HepG2 (cell line): Measurements from ENCODE around the gene TRIM31. TPM values are rescaled to one million over a fixed set of nuclear protein-coding genes. Genes with fewer than 3 reads are reported as not detected.

Source experiments
- ARID2 ChIP-seq: sonication (generic); formaldehyde crosslinking; IDR thresholded peaks from 2 replicates; pipeline ENCODE4 v1.8.1; 2022; ENCODE audit warnings: mild to moderate bottlenecking, missing genetic modification reagents, borderline replicate concordance
- CEBPG ChIP-seq: IDR thresholded peaks from 2 replicates; pipeline ENCODE4 v1.6.1; 2016
- ESRRA ChIP-seq: sonication (generic); formaldehyde crosslinking; IDR thresholded peaks from 2 replicates; pipeline ENCODE4 v1.5.1; 2020; ENCODE audit warnings: mild to moderate bottlenecking, low read depth, missing genetic modification reagents
- GATAD2A ChIP-seq: IDR thresholded peaks from 2 replicates; pipeline ENCODE4 v1.6.1; 2016
- IRF2 ChIP-seq: IDR thresholded peaks from 2 replicates; pipeline ENCODE4 v1.6.1; 2018; ENCODE audit warnings: missing genetic modification reagents, missing compliant biosample characterization
- MXD4 ChIP-seq: IDR thresholded peaks from 2 replicates; pipeline ENCODE4 v1.6.1; 2016; ENCODE audit warnings: mild to moderate bottlenecking, missing biosample characterization, missing genetic modification reagents
- SCMH1 ChIP-seq: sonication (generic); formaldehyde crosslinking; IDR thresholded peaks from 2 replicates; pipeline ENCODE4 v1.9.0; 2021; ENCODE audit warnings: missing genetic modification reagents, mild to moderate bottlenecking, borderline replicate concordance
- YY1 ChIP-seq: IDR thresholded peaks from 2 replicates; pipeline ENCODE4 v1.6.1; 2011; ENCODE audit warnings: low read length, low read depth, moderate library complexity, mild to moderate bottlenecking; ENCODE audit not compliant: insufficient read depth, insufficient replicate concordance
- ZNF124 ChIP-seq: sonication (generic); formaldehyde crosslinking; IDR thresholded peaks from 2 replicates; pipeline ENCODE4 v1.4.0; 2020; ENCODE audit warnings: missing genetic modification reagents
- ZNF143 ChIP-seq: sonication (generic); formaldehyde crosslinking; IDR thresholded peaks from 2 replicates; pipeline ENCODE4 v1.4.0; 2020; ENCODE audit warnings: missing genetic modification reagents
- ZNF331 ChIP-seq: sonication (generic); formaldehyde crosslinking; IDR thresholded peaks from 2 replicates; pipeline ENCODE4 v1.4.0; 2020; ENCODE audit warnings: missing genetic modification reagents
- ZNF34 ChIP-seq: sonication (generic); formaldehyde crosslinking; IDR thresholded peaks from 2 replicates; pipeline ENCODE4 v1.4.0; 2020; ENCODE audit warnings: mild to moderate bottlenecking, missing genetic modification reagents, borderline replicate concordance
- ZNF432 ChIP-seq: sonication (generic); formaldehyde crosslinking; IDR thresholded peaks from 2 replicates; pipeline ENCODE4 v1.5.0; 2020; ENCODE audit warnings: missing genetic modification reagents, mild to moderate bottlenecking, borderline replicate concordance
- ZNF510 ChIP-seq: sonication (generic); formaldehyde crosslinking; IDR thresholded peaks from 2 replicates; pipeline ENCODE4 v1.4.0; 2020; ENCODE audit warnings: low read depth, mild to moderate bottlenecking, missing genetic modification reagents
- ZNF781 ChIP-seq: sonication (generic); formaldehyde crosslinking; IDR thresholded peaks from 2 replicates; pipeline ENCODE4 v1.5.1; 2020; ENCODE audit warnings: borderline replicate concordance, mild to moderate bottlenecking, missing genetic modification reagents; ENCODE audit errors: not compliant biosample characterization
- polyA plus RNA-seq, 8 experiments: library from polyadenylated mRNA; depleted of rRNA in 3 of 8; stranded (reverse) in 7 of 8; unstranded in 1 of 8; fragments of >200 nt; fragmentation: Illumina TruSeq in 4 of 8; extraction: Trizol in 4 of 8; gene quantifications; 2 replicates each; pipeline versions ENCODE4 v1.2.1 to v1.2.3, GENCODE V29; 2011 to 2016; ENCODE audit warnings: low read depth in 4 of 8, missing spikeins in 1 of 8, mixed read lengths in 1 of 8; ENCODE audit not compliant: insufficient read depth in 1 of 8
- total RNA-seq, 5 experiments: library from RNA; depleted of rRNA; stranded (reverse); fragments of >200 nt; fragmentation: Illumina TruSeq; extraction: Trizol; gene quantifications; 2 replicates each; pipeline ENCODE4 v1.2.3, GENCODE V29; 2016; ENCODE audit warnings: low read depth in 1 of 5
- TF ChIP-seq, protein P1 (sequence below): sonication (generic); formaldehyde crosslinking; IDR thresholded peaks from 2 replicates; pipeline ENCODE4 v1.4.0; 2020; ENCODE audit warnings: mild to moderate bottlenecking, low read depth, missing genetic modification reagents
- TF ChIP-seq, protein P2 (sequence below): sonication (generic); formaldehyde crosslinking; IDR thresholded peaks from 2 replicates; pipeline ENCODE4 v1.5.1; 2020; ENCODE audit warnings: missing genetic modification reagents, mild to moderate bottlenecking, borderline replicate concordance
- TF ChIP-seq, protein P3 (sequence below): sonication (generic); formaldehyde crosslinking; IDR thresholded peaks from 2 replicates; pipeline ENCODE4 v1.5.0; 2020; ENCODE audit warnings: mild to moderate bottlenecking, missing genetic modification reagents, moderate library complexity
- TF ChIP-seq, protein P4 (sequence below): sonication (generic); formaldehyde crosslinking; IDR thresholded peaks from 2 replicates; pipeline ENCODE4 v1.8.0; 2022; ENCODE audit warnings: mild to moderate bottlenecking, missing genetic modification reagents, moderate library complexity
- TF ChIP-seq, protein P5 (sequence below): sonication (generic); formaldehyde crosslinking; IDR thresholded peaks from 2 replicates; pipeline ENCODE4 v1.4.0; 2020; ENCODE audit warnings: mild to moderate bottlenecking, missing genetic modification reagents

The TRIM31 gene
- total and polyA plus RNA-seq, 2 of the 13 experiments (the other 11 are each of a cell fraction or from before 2014, with no cell fraction given), result 0.13 to 0.51 TPM

DNA sequence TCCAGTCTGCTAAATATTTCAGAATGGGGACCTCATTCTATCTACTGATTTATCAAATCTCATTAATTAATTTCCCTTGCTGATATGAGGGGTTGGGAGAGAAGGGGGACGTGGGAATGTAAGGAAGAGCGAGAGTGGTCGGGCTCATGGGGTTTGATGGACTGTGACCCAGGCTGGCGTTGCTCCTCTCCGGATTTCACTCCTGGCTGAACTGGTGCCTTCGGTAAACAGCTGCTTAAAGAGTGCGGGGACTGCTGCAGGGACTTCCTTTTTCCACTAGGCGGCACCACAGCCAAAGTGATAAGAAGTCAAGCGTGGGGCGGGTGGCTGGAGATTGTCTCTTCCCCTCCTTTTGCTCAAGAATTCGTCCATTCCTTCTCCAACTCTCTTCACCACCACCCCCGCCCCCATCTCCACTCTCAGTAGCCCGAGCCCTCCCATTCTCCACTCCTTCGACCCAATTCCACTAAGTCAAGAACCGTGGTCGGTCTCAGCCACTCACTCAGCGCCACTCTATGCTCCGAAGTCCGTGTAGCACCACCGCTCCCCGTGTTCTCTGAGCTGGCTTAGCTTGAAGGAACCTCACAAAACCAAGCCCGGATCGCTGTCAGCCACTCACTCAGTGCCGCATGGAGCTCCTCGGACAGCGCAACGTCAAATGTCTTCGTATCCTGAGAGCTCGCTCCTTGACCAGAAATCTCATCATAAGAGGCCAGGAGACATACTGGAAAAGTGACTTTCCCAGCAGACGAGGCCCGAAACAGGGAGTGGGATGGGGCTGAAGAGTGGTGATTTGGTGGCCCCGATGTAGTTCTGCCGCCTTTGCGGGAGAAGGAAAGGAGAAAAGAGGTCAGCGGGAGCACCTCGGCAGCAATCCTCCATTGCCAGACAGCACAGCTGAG lies 9.7 kb downstream of the TRIM31 start (continued):
- TF ChIP-seq, protein P1, sequence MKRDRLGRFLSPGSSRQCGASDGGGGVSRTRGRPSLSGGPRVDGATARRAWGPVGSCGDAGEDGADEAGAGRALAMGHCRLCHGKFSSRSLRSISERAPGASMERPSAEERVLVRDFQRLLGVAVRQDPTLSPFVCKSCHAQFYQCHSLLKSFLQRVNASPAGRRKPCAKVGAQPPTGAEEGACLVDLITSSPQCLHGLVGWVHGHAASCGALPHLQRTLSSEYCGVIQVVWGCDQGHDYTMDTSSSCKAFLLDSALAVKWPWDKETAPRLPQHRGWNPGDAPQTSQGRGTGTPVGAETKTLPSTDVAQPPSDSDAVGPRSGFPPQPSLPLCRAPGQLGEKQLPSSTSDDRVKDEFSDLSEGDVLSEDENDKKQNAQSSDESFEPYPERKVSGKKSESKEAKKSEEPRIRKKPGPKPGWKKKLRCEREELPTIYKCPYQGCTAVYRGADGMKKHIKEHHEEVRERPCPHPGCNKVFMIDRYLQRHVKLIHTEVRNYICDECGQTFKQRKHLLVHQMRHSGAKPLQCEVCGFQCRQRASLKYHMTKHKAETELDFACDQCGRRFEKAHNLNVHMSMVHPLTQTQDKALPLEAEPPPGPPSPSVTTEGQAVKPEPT (CRISPR knock-in tag), result peak; percentile 81; the same call in 1 of the 2 replicates
- TF ChIP-seq MXD4 (peak; percentile 63), ZNF143 (CRISPR knock-in tag) (no peak), ESRRA (CRISPR knock-in tag) (no peak), CEBPG (CRISPR knock-in tag) (peak; percentile 21; the same call in 1 of the 2 replicates), ZNF510 (CRISPR knock-in tag) (no peak), YY1 (peak; percentile 51), GATAD2A (CRISPR knock-in tag) (peak; percentile 77; the same call in 1 of the 2 replicates), ZNF781 (CRISPR knock-in tag) (peak; percentile 90), SCMH1 (no peak), ARID2 (no peak; the same call in 1 of the 2 replicates), ZNF34 (CRISPR knock-in tag) (peak; percentile 74; the same call in 1 of the 2 replicates), ZNF124 (CRISPR knock-in tag) (peak; percentile 95), ZNF432 (CRISPR knock-in tag) (no peak), IRF2 (CRISPR knock-in tag) (peak; percentile 56; the same call in 1 of the 2 replicates), ZNF331 (peak; percentile 76)
- TF ChIP-seq, protein P2, sequence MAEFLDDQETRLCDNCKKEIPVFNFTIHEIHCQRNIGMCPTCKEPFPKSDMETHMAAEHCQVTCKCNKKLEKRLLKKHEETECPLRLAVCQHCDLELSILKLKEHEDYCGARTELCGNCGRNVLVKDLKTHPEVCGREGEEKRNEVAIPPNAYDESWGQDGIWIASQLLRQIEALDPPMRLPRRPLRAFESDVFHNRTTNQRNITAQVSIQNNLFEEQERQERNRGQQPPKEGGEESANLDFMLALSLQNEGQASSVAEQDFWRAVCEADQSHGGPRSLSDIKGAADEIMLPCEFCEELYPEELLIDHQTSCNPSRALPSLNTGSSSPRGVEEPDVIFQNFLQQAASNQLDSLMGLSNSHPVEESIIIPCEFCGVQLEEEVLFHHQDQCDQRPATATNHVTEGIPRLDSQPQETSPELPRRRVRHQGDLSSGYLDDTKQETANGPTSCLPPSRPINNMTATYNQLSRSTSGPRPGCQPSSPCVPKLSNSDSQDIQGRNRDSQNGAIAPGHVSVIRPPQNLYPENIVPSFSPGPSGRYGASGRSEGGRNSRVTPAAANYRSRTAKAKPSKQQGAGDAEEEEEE, result no peak
- TF ChIP-seq, protein P3, sequence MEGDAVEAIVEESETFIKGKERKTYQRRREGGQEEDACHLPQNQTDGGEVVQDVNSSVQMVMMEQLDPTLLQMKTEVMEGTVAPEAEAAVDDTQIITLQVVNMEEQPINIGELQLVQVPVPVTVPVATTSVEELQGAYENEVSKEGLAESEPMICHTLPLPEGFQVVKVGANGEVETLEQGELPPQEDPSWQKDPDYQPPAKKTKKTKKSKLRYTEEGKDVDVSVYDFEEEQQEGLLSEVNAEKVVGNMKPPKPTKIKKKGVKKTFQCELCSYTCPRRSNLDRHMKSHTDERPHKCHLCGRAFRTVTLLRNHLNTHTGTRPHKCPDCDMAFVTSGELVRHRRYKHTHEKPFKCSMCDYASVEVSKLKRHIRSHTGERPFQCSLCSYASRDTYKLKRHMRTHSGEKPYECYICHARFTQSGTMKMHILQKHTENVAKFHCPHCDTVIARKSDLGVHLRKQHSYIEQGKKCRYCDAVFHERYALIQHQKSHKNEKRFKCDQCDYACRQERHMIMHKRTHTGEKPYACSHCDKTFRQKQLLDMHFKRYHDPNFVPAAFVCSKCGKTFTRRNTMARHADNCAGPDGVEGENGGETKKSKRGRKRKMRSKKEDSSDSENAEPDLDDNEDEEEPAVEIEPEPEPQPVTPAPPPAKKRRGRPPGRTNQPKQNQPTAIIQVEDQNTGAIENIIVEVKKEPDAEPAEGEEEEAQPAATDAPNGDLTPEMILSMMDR (CRISPR knock-in tag), result peak; percentile 99
- TF ChIP-seq, protein P4, sequence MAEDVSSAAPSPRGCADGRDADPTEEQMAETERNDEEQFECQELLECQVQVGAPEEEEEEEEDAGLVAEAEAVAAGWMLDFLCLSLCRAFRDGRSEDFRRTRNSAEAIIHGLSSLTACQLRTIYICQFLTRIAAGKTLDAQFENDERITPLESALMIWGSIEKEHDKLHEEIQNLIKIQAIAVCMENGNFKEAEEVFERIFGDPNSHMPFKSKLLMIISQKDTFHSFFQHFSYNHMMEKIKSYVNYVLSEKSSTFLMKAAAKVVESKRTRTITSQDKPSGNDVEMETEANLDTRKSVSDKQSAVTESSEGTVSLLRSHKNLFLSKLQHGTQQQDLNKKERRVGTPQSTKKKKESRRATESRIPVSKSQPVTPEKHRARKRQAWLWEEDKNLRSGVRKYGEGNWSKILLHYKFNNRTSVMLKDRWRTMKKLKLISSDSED, result no peak
- TF ChIP-seq, protein P5, sequence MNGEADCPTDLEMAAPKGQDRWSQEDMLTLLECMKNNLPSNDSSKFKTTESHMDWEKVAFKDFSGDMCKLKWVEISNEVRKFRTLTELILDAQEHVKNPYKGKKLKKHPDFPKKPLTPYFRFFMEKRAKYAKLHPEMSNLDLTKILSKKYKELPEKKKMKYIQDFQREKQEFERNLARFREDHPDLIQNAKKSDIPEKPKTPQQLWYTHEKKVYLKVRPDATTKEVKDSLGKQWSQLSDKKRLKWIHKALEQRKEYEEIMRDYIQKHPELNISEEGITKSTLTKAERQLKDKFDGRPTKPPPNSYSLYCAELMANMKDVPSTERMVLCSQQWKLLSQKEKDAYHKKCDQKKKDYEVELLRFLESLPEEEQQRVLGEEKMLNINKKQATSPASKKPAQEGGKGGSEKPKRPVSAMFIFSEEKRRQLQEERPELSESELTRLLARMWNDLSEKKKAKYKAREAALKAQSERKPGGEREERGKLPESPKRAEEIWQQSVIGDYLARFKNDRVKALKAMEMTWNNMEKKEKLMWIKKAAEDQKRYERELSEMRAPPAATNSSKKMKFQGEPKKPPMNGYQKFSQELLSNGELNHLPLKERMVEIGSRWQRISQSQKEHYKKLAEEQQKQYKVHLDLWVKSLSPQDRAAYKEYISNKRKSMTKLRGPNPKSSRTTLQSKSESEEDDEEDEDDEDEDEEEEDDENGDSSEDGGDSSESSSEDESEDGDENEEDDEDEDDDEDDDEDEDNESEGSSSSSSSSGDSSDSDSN, result peak; percentile 57
